ENCODE data around the gene CXCL10.

- TF ChIP-seq CTCF (IDR thresholded peaks at IDR 0.05) (no peak), POLR2AphosphoS5 (IDR thresholded peaks at IDR 0.05) (no peak), POLR2A (IDR thresholded peaks at IDR 0.05) (no peak)
These were observed 20.3 kb downstream of the CXCL10 start for GRCh38 chr4:76003035-76003434.

Measured in sigmoid colon (tissue), 4 donors.